Osteocyte (in vitro differentiated cells): Measurements from ENCODE around the gene ADAMTS14. TPM values are rescaled to one million over a fixed set of nuclear protein-coding genes. Genes with fewer than 3 reads are reported as not detected.
"Not testable (repeated sequence)": the region's sequence is repeated elsewhere in the genome, so short reads cannot be mapped to it uniquely, and the experiment has no call there.

Experiments
- DNase-seq: peaks from one replicate; pipeline ENCODE4 v3.0.0; 2021; ENCODE audit warnings: mixed read lengths; ENCODE audit not compliant: unreplicated experiment; ENCODE audit errors: extremely low spot score
- H3K27ac Mint-ChIP-seq: one replicate; pipeline ENCODE4 v1.8.0; 2021; ENCODE audit warnings: mild to moderate bottlenecking, mixed read lengths; ENCODE audit not compliant: unreplicated experiment
- H3K27me3 Mint-ChIP-seq: one replicate; pipeline ENCODE4 v1.8.0; 2021; ENCODE audit warnings: mixed read lengths; ENCODE audit not compliant: unreplicated experiment
- H3K36me3 Mint-ChIP-seq: one replicate; pipeline ENCODE4 v1.8.0; 2021; ENCODE audit warnings: mixed read lengths; ENCODE audit not compliant: unreplicated experiment
- H3K4me1 Mint-ChIP-seq: one replicate; pipeline ENCODE4 v1.8.0; 2021; ENCODE audit warnings: mixed read lengths; ENCODE audit not compliant: unreplicated experiment
- H3K4me3 Mint-ChIP-seq: one replicate; pipeline ENCODE4 v1.8.0; 2021; ENCODE audit warnings: mild to moderate bottlenecking, moderate library complexity, mixed read lengths; ENCODE audit not compliant: unreplicated experiment
- H3K9me3 Mint-ChIP-seq: one replicate; pipeline ENCODE4 v1.8.0; 2021; ENCODE audit warnings: mixed read lengths; ENCODE audit not compliant: unreplicated experiment
- CTCF ChIP-seq: fragments of 200-600 bp; sonication (generic); IDR thresholded peaks from 2 replicates; pipeline ENCODE4 v1.5.0; 2021; ENCODE audit warnings: antibody characterized with exemption, mild to moderate bottlenecking, moderate library complexity
- total RNA-seq: library from RNA; stranded (reverse); gene quantifications from 2 replicates; pipeline ENCODE4 v1.2.1, GENCODE V29; 2021

The ADAMTS14 gene
- total RNA-seq, 1 donor from 2014 or later, result 4.1 TPM

GRCh38 chr10:70629338-70629737 is 43.0 kb upstream of the ADAMTS14 start:
- H3K27me3 Mint-ChIP-seq, result peaks cover 35% of the 10 kb centered on the region
- no peak overlapping the region for H3K27ac Mint-ChIP-seq
- no peak overlapping the region for H3K4me3 Mint-ChIP-seq
- H3K36me3 Mint-ChIP-seq, result peaks cover 2% of the 10 kb centered on the region
- H3K9me3 Mint-ChIP-seq, result peaks cover 17% of the 10 kb centered on the region
- DNase-seq, result no peak
- no peaks in the 10 kb centered on the region for H3K4me1 Mint-ChIP-seq
- no peak for TF ChIP-seq CTCF

GRCh38 chr10:70631735-70632134 is 40.6 kb upstream of the ADAMTS14 start:
- Mint-ChIP-seq H3K27me3 (peaks cover 29% of the 10 kb centered on the region), H3K9me3 (peaks cover 12% of the 10 kb centered on the region)
- not testable (repeated sequence) for H3K27ac Mint-ChIP-seq, H3K4me1 Mint-ChIP-seq, DNase-seq, H3K36me3 Mint-ChIP-seq, H3K4me3 Mint-ChIP-seq

GRCh38 chr10:70634011-70634410 is 38.3 kb upstream of the ADAMTS14 start:
- H3K4me3 Mint-ChIP-seq, result no peak overlapping the region
- H3K27me3 Mint-ChIP-seq, result peaks cover 31% of the 10 kb centered on the region
- peaks cover 7% of the 10 kb centered on the region for H3K9me3 Mint-ChIP-seq
- DNase-seq, result no peak
- no peaks in the 10 kb centered on the region for H3K36me3 Mint-ChIP-seq
- no peaks in the 10 kb centered on the region for H3K4me1 Mint-ChIP-seq
- no peak overlapping the region for H3K27ac Mint-ChIP-seq
- TF ChIP-seq CTCF, result no peak

GRCh38 chr10:70634515-70634914 is 37.8 kb upstream of the ADAMTS14 start:
- not testable (repeated sequence) for H3K4me1 Mint-ChIP-seq, H3K4me3 Mint-ChIP-seq, H3K27ac Mint-ChIP-seq

GRCh38 chr10:70639640-70640383 is 32.5 kb upstream of the ADAMTS14 start:
- not testable (repeated sequence) for H3K27ac Mint-ChIP-seq, H3K4me1 Mint-ChIP-seq, DNase-seq, H3K9me3 Mint-ChIP-seq, H3K36me3 Mint-ChIP-seq, H3K4me3 Mint-ChIP-seq
- H3K27me3 Mint-ChIP-seq, result peaks cover 58% of the 10 kb centered on the region

More at GRCh38 chr10:70634515-70634914, 37.8 kb upstream of the ADAMTS14 start:
- peaks cover 31% of the 10 kb centered on the region for H3K27me3 Mint-ChIP-seq
- H3K36me3 Mint-ChIP-seq, DNase-seq, H3K9me3 Mint-ChIP-seq: not testable (repeated sequence)

- H3K9me3 Mint-ChIP-seq, H3K4me3 Mint-ChIP-seq: not testable (repeated sequence)
Measured at GRCh38 chr10:70643272-70643671, 29.0 kb upstream of the ADAMTS14 start.

GRCh38 chr10:70644959-70645358 is 27.3 kb upstream of the ADAMTS14 start:
- not testable (repeated sequence) for DNase-seq, H3K4me3 Mint-ChIP-seq, H3K9me3 Mint-ChIP-seq, H3K4me1 Mint-ChIP-seq, H3K36me3 Mint-ChIP-seq, H3K27ac Mint-ChIP-seq
- H3K27me3 Mint-ChIP-seq, result peaks cover 55% of the 10 kb centered on the region

More at GRCh38 chr10:70643272-70643671, 29.0 kb upstream of the ADAMTS14 start:
- DNase-seq, H3K4me1 Mint-ChIP-seq, H3K36me3 Mint-ChIP-seq, H3K27ac Mint-ChIP-seq: not testable (repeated sequence)
- H3K27me3 Mint-ChIP-seq, result peaks cover 57% of the 10 kb centered on the region
